Measurements from ENCODE around the gene ROS1.

DNA sequence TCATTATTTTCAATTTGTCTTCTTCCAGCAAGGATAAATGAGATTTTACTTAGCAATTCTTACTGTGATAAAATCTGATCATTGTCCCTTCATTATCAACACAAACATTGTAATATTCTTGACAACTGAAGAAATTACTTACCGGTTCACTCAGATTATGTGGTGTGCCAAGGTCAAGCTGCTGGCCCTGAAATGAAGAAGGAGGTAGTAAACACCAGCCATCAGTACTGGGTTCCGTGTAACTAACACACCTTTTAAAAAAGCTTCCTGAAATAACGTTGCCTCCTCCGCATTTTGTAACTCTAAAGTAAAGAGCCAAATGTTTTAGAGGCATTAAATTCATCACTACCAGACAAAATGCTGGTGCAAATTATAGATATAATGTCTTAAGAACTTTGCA lies 7.4 kb downstream of the ROS1 start:
- TF ChIP-seq, protein P1, sequence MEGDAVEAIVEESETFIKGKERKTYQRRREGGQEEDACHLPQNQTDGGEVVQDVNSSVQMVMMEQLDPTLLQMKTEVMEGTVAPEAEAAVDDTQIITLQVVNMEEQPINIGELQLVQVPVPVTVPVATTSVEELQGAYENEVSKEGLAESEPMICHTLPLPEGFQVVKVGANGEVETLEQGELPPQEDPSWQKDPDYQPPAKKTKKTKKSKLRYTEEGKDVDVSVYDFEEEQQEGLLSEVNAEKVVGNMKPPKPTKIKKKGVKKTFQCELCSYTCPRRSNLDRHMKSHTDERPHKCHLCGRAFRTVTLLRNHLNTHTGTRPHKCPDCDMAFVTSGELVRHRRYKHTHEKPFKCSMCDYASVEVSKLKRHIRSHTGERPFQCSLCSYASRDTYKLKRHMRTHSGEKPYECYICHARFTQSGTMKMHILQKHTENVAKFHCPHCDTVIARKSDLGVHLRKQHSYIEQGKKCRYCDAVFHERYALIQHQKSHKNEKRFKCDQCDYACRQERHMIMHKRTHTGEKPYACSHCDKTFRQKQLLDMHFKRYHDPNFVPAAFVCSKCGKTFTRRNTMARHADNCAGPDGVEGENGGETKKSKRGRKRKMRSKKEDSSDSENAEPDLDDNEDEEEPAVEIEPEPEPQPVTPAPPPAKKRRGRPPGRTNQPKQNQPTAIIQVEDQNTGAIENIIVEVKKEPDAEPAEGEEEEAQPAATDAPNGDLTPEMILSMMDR (IDR thresholded peaks at IDR 0.05), result no peak
- no peak for TF ChIP-seq EZH2 (IDR thresholded peaks at IDR 0.05)

Measured in neural progenitor cell (in vitro differentiated cells).